Stimulated activated naive B cell treated with anti-CD40 and anti-IgM and Interleukin-4, amounts not matched to agents 10 μg/mL and 1 μg/mL and 100 μg/mL, for 72 hours (primary cell): Measurements from ENCODE around the gene FAM210B.
"Not testable (repeated sequence)": the region's sequence is repeated elsewhere in the genome, so short reads cannot be mapped to it uniquely, and the experiment has no call there.

Experiments used
- ATAC-seq, 2 donors: fragments of 150-1000 bp; cut with Tn5 transposase; replicated peaks; 2 replicates each; pipeline ENCODE4 v1.10.0; 2021; ENCODE audit warnings: moderate library complexity in 1 of 2
- DNase-seq: peaks from one replicate; pipeline ENCODE4 v3.0.0; 2021
- H3K27ac Mint-ChIP-seq: one replicate; pipeline ENCODE4 v1.8.0; 2022; ENCODE audit warnings: mild to moderate bottlenecking, mixed read lengths
- H3K27me3 Mint-ChIP-seq, 2 donors: one replicate each; pipeline ENCODE4 v1.8.0; 2022; ENCODE audit warnings: mixed read lengths in 2 of 2
- H3K36me3 Mint-ChIP-seq, 2 donors: one replicate each; pipeline ENCODE4 v1.8.0; 2022; ENCODE audit warnings: mixed read lengths in 2 of 2, mild to moderate bottlenecking in 1 of 2
- H3K4me1 Mint-ChIP-seq, 2 donors: one replicate each; pipeline ENCODE4 v1.8.0; 2022; ENCODE audit warnings: mixed read lengths in 2 of 2, mild to moderate bottlenecking in 1 of 2
- H3K4me3 Mint-ChIP-seq, 2 donors: one replicate each; pipeline ENCODE4 v1.8.0; 2022; ENCODE audit warnings: mild to moderate bottlenecking in 2 of 2, mixed read lengths in 2 of 2, moderate library complexity in 1 of 2
- H3K9me3 Mint-ChIP-seq, 2 donors: one replicate each; pipeline ENCODE4 v1.8.0; 2022; ENCODE audit warnings: mixed read lengths in 2 of 2, mild to moderate bottlenecking in 1 of 2

Gene FAM210B

DNA sequence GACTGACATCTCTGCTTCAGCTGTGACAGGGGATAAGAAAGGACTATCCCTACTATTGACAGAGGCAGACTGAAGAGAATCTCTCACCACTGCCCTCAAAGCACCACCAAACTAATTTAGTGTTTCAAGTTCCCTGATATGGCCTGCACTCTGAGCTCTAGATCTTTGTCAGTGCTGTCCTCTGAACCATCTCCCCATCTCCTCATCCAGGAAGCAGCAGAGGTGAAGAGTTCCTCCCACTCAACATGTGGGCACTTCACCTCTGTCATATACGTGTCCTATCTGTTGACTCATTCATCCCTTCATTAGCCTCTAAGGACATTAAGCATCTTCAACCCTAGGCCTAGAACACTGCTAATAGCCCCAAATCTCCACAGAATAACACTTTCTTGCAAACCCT lies 14.1 kb downstream of the FAM210B start:
- no peaks in the 10 kb centered on the region for H3K27me3 Mint-ChIP-seq
- peaks cover 16 to 28% of the 10 kb centered on the region in 2 donors for H3K36me3 Mint-ChIP-seq
- DNase-seq (no peak), ATAC-seq (no peak)
- peaks cover 0 to 1% of the 10 kb centered on the region in 2 donors for H3K4me1 Mint-ChIP-seq
- H3K9me3 Mint-ChIP-seq = no peaks in the 10 kb centered on the region
- no peak overlapping the region for H3K4me3 Mint-ChIP-seq
- H3K27ac Mint-ChIP-seq = no peak overlapping the region

DNA sequence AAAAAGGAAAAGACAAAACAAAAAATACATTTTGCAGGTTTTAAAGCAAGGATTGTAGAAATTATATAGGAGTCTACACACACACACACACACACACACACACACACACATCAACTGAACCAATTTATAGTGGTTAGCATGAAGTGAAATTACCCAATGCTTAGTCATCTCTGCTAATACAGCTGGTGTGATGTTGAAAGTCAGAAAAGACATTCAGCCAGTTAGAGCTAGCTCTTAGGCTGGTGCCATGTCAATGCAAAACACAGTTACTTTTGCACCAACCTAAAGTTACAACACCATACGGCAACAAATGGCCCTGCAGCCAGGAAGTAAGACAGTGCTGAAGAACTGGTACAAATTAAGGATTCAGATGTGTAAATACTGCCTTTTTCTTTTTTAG lies 15.2 kb downstream of the FAM210B start:
- Mint-ChIP-seq H3K36me3 (peaks cover 16 to 39% of the 10 kb centered on the region in 2 donors), H3K9me3 (no peaks in the 10 kb centered on the region), H3K27ac (no peak overlapping the region), H3K4me1 (peaks cover 0 to 1% of the 10 kb centered on the region in 2 donors), H3K4me3 (no peak overlapping the region), H3K27me3 (no peaks in the 10 kb centered on the region)
- DNase-seq = no peak
- ATAC-seq = peak in 1 of 2 donors; percentile 38

DNA sequence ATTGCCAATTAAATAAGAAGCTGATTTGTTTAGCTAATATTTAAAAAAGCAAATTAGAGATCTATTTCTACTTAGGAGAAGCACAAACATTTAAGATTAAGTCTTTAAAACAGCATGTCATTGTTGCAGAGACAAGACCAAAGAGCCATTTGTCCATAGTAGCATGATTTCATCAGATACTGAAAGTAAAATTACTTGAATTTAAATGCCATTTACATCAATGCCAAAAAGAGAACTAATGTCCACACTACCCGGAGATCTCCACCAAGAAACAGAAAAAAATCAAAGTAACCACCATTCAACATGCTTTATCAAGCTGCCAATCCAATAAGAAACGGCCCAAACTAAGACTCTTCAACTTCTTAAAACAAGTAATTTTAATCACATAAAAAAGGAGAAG lies 17.6 kb downstream of the FAM210B start:
- H3K27me3 Mint-ChIP-seq = no peaks in the 10 kb centered on the region
- H3K9me3 Mint-ChIP-seq = no peaks in the 10 kb centered on the region
- DNase-seq (no peak), ATAC-seq (no peak)
- peaks cover 9 to 32% of the 10 kb centered on the region in 2 donors for H3K36me3 Mint-ChIP-seq
- H3K27ac Mint-ChIP-seq = no peak overlapping the region
- H3K4me1 Mint-ChIP-seq = peaks cover 0 to 1% of the 10 kb centered on the region in 2 donors
- H3K4me3 Mint-ChIP-seq = no peak overlapping the region

DNA sequence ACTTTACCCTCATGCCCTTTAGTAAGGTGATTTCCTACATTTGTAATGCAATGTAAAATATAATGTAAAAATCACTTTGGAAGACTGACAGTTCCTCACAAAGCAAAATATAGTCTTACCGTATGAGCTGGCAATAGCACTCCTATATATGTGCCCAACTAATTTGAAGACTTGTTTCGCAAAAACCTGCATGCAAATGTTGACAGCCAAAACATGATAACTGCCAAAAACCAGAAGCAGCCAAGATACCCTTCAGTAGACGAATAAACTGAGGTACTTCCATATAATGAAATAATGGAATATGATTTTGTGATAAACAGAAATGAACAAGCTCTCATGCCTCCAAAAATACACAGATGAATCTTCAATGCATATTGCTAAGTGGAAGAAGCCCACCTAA lies 19.6 kb downstream of the FAM210B start:
- ATAC-seq (no peak), DNase-seq (no peak)
- H3K4me3 Mint-ChIP-seq = no peak overlapping the region
- no peaks in the 10 kb centered on the region for H3K27me3 Mint-ChIP-seq
- H3K27ac Mint-ChIP-seq = no peak overlapping the region
- no peaks in the 10 kb centered on the region for H3K9me3 Mint-ChIP-seq
- H3K4me1 Mint-ChIP-seq = peaks cover 0 to 3% of the 10 kb centered on the region in 2 donors
- H3K36me3 Mint-ChIP-seq = peaks cover 9 to 33% of the 10 kb centered on the region in 2 donors

DNA sequence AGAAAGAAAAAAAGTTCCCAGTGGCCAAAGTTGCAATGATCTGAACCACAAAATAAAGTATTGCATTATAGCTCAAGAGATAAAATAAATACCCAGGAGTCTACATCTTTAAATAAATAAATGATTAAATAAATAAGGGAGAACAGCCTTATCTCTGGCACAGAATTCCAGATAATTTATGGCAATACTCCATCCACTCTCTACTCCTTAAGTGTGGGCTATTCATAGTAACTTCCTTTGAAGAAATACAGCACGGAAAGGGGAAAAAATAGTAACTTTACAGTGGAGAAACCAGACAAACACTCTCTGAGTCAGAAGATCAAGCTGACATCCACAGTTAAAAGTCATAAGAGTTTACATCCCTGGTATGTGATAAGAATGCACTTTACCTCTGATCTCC lies 21.6 kb downstream of the FAM210B start:
- Mint-ChIP-seq H3K4me1 (peaks cover 0 to 3% of the 10 kb centered on the region in 2 donors), H3K36me3 (peaks cover 13 to 36% of the 10 kb centered on the region in 2 donors), H3K27ac (no peak overlapping the region), H3K9me3 (no peaks in the 10 kb centered on the region), H3K27me3 (no peaks in the 10 kb centered on the region), H3K4me3 (no peak overlapping the region)
- ATAC-seq (no peak), DNase-seq (no peak)

DNA sequence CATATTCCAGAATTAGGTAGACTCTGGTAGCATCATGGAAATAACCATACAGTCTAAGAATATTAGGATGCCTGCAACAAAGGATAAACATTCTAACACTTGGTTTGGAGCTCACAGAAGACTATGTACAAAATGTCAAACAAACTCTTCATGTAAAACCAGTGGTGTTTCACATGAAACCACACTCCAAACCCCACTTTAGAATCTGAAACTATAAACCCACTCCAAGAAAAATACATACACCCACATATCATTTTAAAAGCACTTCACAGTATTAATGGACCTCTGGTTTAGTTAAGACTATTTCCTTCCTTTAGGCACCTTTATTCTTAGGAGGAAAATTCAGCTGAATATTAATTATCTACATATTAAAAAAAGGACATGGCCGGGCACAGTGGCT lies 22.7 kb downstream of the FAM210B start:
- Mint-ChIP-seq H3K27ac (no peak overlapping the region), H3K36me3 (peaks cover 20 to 37% of the 10 kb centered on the region in 2 donors), H3K27me3 (no peaks in the 10 kb centered on the region), H3K9me3 (no peaks in the 10 kb centered on the region), H3K4me3 (no peak overlapping the region), H3K4me1 (peaks cover 0 to 2% of the 10 kb centered on the region in 2 donors)
- DNase-seq (no peak), ATAC-seq (no peak)

DNA sequence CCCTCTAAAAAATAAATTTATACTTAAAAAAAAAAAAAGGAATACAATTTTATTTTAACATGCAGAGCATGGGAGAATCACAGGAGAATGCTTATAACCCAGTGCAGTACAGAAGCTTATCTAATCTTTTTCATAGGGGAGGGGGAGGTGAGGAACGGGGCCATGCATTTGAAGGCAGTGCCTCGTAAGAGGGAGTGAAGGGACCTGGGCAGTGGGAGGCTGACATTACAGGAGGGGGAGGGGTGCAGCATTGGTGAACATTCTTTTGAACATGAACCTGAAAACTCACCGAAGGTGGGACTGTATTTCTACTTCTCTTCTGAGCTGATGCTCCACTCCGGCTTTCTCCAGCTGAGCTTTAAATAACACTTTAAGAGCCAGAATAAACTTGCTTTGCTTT lies 23.9 kb downstream of the FAM210B start:
- ATAC-seq (no peak), DNase-seq (no peak)
- no peak overlapping the region for H3K27ac Mint-ChIP-seq
- peaks cover 18 to 35% of the 10 kb centered on the region in 2 donors for H3K36me3 Mint-ChIP-seq
- peaks cover 0 to 2% of the 10 kb centered on the region in 2 donors for H3K4me1 Mint-ChIP-seq
- H3K9me3 Mint-ChIP-seq = no peaks in the 10 kb centered on the region
- no peaks in the 10 kb centered on the region for H3K27me3 Mint-ChIP-seq
- no peak overlapping the region for H3K4me3 Mint-ChIP-seq

DNA sequence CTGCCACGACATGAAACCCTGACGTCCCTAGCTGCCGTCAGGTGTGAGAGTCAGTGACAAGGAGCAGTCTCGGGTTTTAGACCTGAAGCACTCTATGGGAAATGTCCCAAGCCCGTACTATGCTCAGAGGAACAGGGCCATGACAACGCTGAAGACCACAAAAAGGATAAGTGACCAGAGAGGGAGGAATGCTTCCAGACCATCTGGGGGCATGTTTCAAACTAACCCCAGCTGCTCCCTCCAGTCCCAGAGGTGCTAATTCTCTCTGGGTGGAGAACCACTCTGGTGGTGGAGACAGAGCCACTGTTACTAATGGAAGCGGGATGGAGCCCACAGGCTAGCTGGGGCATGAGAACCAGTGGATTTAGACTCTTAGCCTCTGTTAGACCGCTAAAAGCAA lies 24.6 kb downstream of the FAM210B start:
- ATAC-seq (no peak), DNase-seq (no peak)
- Mint-ChIP-seq H3K9me3 (no peaks in the 10 kb centered on the region), H3K27me3 (no peaks in the 10 kb centered on the region), H3K4me1 (peaks cover 0 to 2% of the 10 kb centered on the region in 2 donors), H3K27ac (no peak overlapping the region), H3K4me3 (no peak overlapping the region), H3K36me3 (peaks cover 18 to 29% of the 10 kb centered on the region in 2 donors)

DNA sequence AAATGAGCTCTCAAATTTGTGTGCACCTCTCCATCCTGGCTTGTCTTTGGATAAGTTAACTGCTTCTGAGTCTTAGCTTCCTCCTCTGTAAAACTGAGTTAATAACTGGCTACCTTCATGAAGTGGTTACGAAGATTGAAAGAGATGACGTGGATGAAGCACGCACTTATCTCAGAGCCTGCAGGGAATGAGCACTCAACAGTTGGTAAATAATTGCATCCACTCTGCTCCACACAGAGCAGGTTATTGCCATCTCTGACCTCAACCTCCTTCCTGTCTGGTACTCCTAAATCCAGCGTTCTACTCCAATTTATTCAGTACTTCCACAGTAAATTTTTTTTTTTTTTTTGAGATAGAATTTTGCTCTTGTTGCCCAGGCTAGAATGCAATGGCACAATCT lies 26.4 kb downstream of the FAM210B start:
- H3K27ac Mint-ChIP-seq = no peak overlapping the region
- no peak for ATAC-seq

DNA sequence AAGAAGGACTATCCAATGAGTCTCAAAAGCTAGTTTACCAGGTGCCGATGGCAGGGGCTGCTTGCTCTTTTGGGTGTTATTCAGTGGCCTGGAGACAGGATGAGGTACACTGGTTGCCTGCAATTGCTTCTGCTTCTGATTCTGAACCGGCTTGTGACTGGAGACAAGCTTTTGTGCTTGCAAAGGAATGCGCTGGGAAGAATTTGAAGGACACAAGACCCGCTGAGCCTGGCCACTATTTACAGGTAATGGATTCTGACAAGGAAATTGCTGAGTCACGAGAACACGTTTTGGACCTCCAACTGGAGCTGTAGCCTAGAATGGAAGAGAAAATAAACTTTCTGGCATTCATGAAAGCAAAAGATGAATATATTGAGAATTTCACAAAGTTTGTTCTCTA lies 27.4 kb downstream of the FAM210B start:
- DNase-seq (no peak), ATAC-seq (no peak)
- H3K4me3 Mint-ChIP-seq = no peak overlapping the region
- no peaks in the 10 kb centered on the region for H3K27me3 Mint-ChIP-seq
- no peaks in the 10 kb centered on the region for H3K9me3 Mint-ChIP-seq
- H3K36me3 Mint-ChIP-seq = peaks cover 23 to 32% of the 10 kb centered on the region in 2 donors
- H3K27ac Mint-ChIP-seq = no peak overlapping the region
- peaks cover 5 to 7% of the 10 kb centered on the region in 2 donors for H3K4me1 Mint-ChIP-seq

More for the DNA sequence above, 26.4 kb downstream of the FAM210B start:
- Mint-ChIP-seq H3K4me1 (peaks cover 0 to 6% of the 10 kb centered on the region in 2 donors), H3K27me3 (no peaks in the 10 kb centered on the region), H3K4me3 (no peak overlapping the region), H3K36me3 (peaks cover 25 to 31% of the 10 kb centered on the region in 2 donors), H3K9me3 (no peaks in the 10 kb centered on the region)
- no peak for DNase-seq

DNA sequence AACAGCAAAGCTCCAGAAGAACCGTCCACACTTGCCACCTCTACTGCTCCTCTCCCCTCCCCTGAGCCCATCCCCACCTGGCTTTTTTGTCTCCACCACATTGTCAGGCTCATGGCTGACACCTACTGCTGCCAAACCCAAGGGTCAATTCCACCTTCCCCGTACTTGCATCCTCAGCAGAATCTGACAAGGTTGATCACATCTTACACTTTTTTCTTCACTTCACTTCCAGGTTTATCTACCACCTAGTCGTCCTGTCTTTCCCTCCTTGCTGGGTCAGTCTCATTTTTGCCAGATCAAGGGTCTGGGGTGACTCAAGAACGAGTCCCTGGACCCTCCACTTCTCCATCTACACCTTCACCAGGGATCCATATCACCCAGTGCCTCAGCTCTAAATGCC lies 30.1 kb downstream of the FAM210B start:
- Mint-ChIP-seq H3K4me3 (no peak overlapping the region), H3K36me3 (peaks cover 23 to 26% of the 10 kb centered on the region in 2 donors), H3K9me3 (no peaks in the 10 kb centered on the region), H3K27ac (no peak overlapping the region), H3K27me3 (no peaks in the 10 kb centered on the region), H3K4me1 (peaks cover 13 to 14% of the 10 kb centered on the region in 2 donors)
- DNase-seq (no peak), ATAC-seq (no peak)

DNA sequence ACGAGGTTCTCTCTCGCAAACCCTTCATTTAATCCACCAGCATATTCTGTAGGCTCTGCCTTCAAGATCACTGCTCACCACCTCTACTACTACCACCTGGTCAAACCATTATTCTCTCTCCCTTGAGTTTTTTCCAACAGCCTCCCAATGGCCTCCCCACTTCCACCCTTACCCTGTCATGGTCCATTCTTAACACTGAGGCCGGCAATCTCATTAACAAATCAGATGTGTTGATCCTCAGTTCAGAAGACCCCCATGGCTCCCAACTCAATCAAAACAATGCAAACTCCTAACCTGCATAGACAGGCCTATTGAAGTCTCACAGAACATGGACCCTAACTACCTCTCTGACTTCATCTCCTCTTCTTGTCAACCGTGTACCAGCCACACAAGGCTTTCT lies 31.0 kb downstream of the FAM210B start:
- H3K4me3 Mint-ChIP-seq = no peak overlapping the region

DNA sequence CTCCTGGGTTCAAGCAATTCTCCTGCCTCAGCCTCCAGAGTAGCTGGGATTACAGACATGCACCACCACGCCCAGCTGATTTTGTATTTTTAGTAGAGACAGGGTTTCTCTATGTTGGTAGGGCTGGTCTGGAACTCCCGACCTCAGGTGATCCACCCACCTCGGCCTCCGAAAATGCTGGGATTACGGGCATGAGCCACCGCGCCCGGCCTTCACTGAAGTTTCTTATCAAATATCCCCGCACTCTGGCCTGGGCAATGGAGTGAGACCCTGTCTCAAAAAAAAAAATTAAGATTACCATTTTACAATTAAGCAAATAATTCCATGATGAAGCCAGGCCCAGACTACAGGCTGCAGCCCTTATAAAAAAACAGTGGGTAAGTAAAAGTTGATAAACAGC lies 31.6 kb downstream of the FAM210B start:
- ATAC-seq, DNase-seq, H3K9me3 Mint-ChIP-seq, H3K27ac Mint-ChIP-seq, H3K4me3 Mint-ChIP-seq, H3K27me3 Mint-ChIP-seq: not testable (repeated sequence)
- peaks cover 14% of the 10 kb centered on the region in 2 donors for H3K4me1 Mint-ChIP-seq
- peaks cover 21 to 24% of the 10 kb centered on the region in 2 donors for H3K36me3 Mint-ChIP-seq

More for the DNA sequence above, 31.0 kb downstream of the FAM210B start:
- peaks cover 22 to 23% of the 10 kb centered on the region in 2 donors for H3K36me3 Mint-ChIP-seq
- H3K4me1 Mint-ChIP-seq = peaks cover 14% of the 10 kb centered on the region in 2 donors
- ATAC-seq (no peak), DNase-seq (no peak)
- no peak overlapping the region for H3K27ac Mint-ChIP-seq
- H3K27me3 Mint-ChIP-seq = no peaks in the 10 kb centered on the region
- no peaks in the 10 kb centered on the region for H3K9me3 Mint-ChIP-seq

DNA sequence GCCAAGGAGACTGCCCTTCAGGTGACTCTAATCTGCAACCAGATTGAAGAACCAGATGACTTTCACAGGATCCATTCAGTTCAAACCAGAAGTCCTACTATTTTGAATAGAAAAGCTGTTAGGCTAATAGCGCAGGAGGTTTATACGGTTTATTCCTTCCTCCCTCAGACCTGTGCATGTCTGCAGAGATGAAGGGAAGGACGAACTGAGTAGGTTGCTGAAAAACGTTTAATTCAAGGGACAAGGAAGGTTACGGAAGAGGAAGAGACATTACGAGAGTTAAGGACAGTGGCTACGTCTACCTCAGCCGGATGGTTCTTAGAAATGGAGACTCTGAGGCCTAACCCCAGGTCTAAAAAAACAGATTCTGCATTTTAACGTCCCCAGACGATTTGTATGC lies 32.3 kb downstream of the FAM210B start:
- Mint-ChIP-seq H3K4me1 (peaks cover 14 to 16% of the 10 kb centered on the region in 2 donors), H3K27ac (no peak overlapping the region), H3K4me3 (peak overlapping the region in 1 of 2 donors; percentile 61), H3K27me3 (no peaks in the 10 kb centered on the region), H3K36me3 (peaks cover 23 to 25% of the 10 kb centered on the region in 2 donors), H3K9me3 (no peaks in the 10 kb centered on the region)
- ATAC-seq (no peak), DNase-seq (no peak)

DNA sequence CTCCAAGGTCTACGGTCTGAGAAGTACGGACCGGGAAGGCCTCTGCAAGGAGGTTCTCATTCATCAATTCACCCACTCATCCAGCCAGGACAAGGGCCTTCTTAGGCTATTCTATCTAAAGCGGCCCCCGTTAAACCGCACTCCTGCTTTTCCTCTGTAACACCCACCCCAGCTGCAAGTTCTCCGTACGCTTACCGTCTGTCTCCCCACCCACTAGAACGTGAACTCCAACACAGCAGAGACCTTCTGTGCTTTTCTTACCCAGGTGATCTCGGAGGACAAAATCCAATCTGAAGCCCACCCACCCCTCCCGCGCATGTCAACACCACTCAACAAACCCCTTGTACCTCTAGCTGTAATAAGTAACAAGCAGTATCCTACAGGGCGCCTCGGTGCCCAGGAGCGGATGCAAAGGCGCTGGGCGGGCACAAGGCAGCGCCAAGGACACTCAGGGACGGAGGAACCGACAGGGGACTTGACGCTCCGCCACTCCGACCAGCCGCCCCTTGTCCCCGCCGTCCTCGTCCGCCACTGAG lies 32.9 kb downstream of the FAM210B start:
- Mint-ChIP-seq H3K9me3 (no peaks in the 10 kb centered on the region), H3K36me3 (peaks cover 23 to 24% of the 10 kb centered on the region in 2 donors), H3K27ac (no peak overlapping the region), H3K4me1 (peaks cover 14 to 16% of the 10 kb centered on the region in 2 donors), H3K4me3 (no peak overlapping the region), H3K27me3 (no peaks in the 10 kb centered on the region)
- DNase-seq (no peak), ATAC-seq (peak; percentile 33 to 46)
